Bone marrow (tissue), 2 donors: ENCODE measurements around the gene CDYL2.
A peak's percentile ranks its signal among the peaks of the same experiment; 100 is the strongest.

Experiments used
- DNase-seq, 2 donors: peaks; one replicate each; lab custom pipeline; 2025; lab: John Stamatoyannopoulos, UW

The CDYL2 gene

DNA sequence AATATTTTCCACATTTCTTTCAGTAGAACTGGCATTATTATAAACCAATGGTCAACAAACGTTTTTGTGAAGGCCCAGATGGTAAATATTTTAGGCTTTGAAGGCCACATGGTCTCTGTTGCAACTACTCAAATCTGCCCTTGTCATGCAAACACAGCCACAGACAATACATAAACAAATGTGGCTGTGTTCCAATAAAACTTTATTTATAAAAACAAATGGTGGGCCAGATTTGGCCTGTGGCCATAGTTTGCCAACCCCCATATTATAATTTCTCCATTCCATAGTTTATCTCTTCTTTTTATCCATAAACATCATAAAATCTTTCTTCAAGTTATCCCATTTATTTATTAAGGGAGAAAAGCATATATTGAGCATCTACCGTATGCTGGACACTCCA lies 98.8 kb downstream of the CDYL2 start:
- no peak for DNase-seq

DNA sequence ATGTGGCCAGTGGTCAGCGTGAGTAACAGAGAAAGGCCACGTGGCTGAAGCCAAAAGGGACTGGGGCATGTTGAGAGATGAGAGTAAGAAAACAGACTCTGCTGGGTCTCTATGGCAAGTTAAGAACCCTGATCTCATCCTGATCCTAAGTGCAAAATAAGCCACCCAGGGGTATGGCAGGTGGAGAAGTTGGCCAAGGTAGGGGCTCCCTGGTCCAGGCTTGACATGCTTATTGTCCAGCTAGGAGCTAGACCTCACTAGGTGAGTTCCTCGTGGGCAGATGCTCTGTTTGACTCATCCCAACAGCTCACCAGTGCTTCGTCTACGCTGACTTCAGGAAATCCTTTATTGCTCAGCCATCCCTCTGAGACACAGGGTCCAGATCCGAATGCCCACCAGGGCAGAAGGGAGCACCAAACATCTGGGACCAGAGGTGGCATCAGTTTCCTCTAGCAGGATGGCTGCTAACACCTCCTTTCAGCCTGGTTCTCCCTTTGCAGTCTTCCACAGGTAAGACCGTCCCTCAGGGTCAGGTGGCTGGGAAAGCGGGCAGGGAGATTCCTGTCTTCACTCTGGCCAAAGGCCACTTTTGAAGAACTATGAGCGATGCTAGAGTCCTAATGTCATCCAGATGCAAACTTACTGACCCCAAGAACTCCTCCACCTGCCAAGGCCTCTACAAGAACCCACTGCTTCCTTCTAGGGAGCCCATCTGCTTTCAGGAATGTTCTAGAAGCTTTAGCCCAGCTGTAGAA lies 99.5 kb downstream of the CDYL2 start:
- DNase-seq, result no peak

DNA sequence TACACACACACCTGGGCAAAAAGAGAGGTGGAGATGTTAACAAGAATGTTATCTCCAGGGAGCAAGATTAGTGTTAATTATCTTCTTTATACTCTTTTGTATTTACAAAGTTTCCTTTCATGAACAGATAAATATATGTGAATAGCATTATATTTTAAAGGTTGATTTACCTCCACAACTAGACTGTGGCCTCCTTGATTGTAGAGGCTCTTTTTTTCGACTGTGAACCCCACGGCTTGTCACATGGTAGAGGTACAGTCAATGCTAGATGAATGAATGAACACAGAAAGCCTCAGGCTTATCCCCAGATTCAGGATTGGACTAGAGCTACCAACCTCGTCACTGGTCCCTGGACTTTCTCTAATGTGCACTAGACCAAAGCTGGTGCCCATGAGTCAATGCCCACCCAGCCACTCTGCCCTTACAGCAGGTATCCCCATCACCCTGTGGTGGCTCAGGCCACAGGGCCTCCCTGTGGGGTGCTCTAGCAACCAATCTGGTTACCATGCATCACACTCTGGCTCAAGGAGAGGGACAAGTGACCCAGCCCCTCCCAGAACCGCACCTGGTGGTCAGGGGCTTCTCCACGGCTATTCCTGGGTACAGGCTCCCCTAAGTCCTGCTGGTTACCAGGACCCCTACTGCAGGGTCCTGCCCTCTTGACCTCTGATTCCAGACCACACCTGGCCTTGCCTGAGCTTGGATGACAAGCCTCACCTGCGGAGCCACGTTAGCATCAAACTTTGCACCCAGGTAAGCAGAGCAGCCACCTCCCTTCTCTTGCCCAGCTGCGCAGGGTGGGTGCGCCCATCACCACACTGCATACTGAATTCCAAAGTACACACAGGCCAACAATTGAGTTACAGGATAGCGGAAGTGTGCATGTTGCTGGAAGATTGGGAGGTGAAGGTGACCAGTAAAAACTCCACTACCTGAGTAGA lies 101.0 kb downstream of the CDYL2 start:
- DNase-seq, result no peak

DNA sequence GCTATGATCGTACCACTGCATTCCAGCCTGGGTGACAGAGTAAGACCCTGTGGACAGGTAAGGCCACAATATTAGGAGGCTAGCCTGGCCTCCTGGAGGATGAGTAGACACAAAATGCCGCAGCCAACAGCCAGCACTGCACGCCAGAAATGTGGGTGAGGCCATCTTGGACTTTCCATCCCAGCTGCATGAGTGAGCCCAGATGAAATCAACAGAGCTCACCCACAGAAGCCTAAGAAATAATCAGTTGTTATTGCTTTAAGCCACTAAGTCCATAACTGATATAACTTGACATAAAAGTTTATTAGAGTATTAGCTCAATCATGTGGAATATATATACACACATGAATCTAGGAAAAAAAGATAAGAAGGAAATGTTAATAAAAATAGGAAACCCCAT lies 101.7 kb downstream of the CDYL2 start:
- DNase-seq, result no peak

DNA sequence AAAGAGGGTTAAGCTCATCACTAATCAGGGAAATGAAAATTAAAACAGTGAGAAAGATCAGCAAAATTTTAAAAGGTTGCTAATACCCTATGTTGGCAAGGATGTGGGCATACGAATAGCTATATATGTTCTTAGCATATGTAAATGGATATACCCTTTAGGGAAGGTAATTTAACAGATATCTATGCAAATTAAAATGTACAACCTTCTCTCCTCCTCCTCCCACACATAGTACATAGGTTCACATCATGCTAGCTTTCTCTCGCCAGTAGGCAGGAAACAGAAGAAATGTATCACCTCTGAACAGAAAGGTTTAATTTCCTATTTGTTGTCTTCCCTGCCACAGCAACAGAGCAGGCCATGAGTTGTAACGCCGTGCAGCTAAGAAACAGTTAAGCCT lies 103.8 kb downstream of the CDYL2 start:
- DNase-seq, result no peak

DNA sequence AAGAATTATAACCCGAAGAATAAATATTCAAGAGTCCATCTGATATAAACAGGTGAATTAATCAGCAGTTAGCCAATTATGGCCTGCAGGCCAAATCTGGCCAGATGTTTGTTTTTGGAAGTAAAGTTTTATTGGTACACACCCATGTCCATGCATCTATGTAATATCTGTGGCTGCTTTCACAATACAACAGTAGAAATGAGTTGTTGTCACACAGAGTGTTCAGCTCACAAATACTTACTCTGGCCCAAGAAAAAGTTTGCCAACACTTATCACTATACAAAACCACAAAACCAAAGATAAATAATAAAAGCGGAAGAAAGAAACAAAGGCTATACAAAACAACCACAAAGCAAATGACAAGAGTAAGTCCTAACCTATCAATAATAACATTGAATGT lies 109.4 kb downstream of the CDYL2 start:
- no peak for DNase-seq

DNA sequence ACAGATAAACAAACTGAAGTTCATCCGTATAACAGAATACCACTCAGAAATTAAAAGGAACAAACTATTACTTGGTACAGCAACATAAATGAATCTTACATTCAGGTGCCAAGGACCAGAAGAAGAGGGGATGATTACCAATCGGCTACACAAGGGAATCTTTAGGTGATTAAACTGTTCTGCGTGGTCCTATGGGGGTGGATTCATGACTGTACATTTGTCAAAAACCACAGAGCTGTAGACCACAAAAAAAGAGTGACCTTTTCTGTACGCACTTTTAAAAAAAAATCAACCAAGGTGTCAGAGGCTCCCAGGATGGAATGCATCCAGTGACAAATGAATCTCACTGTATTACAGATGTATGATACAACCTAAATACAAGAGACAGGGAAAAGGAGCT lies 110.8 kb downstream of the CDYL2 start:
- DNase-seq, result no peak

DNA sequence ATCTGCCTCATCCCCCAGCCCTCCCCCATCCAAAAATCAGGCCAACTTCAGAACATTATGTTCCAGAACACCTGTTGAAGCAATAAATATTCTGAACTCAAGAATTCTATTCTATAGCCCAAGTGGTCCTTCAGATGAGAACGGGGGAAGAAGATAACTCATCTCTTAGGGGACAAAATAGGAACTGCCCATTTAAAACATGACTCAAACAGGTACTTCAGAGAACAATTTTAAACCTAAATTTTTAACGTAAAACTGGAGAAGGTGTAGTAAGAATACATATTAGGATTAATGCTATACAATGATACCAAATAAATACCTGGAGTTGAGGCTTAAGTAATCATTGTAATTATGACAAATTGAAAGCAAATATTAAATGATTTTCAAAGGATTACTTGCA lies 112.1 kb downstream of the CDYL2 start:
- no peak for DNase-seq

DNA sequence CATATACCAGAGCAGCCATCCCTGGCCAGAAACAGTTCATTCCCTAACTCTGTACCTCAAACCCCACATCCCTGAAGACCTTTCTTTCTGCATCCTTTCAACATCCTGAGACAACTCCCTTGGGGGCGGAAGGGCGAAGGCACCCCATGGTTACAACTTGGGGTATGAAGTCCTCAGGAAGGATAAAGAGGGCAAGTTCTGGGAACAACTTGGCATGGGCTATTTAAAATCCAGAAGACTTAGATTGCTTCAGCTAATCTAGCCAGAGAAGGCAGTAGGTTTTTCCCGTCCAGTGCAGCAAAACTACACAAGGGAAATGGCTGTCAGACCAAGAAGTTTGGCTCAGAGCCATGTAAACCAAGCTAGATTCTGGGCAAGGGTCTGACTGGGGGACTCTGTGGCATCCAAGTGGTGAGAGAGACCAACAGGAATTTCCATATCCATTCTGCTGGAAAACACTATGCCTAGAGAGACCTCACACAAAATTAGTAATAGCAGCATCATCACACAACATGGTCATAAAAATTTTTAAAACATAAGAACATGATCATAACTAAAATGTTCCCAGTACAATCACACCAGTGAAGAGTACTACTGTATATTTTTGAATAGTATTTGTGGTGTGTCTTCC lies 113.2 kb downstream of the CDYL2 start:
- DNase-seq, result no peak

DNA sequence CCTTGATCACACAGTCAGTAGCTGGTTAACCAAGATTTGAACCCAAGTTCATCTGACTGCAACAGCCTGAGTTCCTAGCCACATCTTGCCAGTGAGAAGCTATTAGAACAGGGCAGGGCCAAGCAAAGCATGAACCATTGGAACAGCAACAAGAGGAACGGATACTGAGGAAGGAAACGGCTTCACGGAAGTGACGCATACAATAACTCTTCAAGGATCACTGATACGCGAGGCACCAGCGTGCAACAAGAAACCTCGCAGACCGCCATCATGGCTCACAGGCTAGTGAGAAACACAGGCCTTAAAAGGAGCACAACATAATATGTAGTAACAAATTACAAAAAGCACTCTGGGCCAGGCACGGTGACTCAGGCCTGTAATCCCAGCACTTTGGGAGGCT lies 114.9 kb downstream of the CDYL2 start:
- no peak for DNase-seq

DNA sequence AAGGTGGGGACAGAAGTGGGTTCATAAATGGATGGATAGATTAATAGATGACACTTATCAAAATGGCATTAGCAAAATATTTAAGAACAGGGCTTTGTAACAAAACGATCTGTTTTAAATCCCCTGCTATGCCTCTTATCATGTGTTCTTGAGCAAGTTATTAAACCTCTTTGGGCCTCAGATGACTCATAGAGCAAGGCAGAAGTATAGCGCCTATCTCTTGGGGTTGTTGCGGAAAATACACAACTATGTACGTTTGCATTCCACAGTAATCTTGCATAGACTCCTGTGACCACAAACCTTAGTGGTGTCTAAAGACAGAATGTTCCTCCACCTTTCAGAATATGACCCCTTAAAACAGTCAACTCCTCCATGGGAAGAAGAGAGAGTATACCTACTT lies 116.8 kb downstream of the CDYL2 start:
- DNase-seq, result no peak

DNA sequence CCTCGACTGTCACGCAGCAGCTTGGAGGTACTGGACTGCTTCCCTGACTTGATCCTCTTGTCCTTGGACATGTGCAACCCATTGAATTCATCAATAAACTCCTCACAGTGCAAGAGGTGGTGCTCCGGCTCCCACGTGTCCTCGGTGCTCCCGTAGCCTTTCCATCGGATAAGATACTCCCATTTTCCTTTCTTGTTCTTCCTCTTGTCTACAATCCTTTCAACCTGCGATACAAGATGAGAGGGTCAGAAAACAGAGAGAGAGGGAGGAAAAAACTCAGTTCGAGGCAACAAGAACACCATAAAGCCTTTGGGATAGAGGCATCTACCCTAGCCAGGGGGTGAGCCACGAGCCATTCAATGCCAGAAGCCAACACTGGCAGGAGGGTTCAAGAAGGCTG lies 119.5 kb downstream of the CDYL2 start:
- DNase-seq, result no peak

DNA sequence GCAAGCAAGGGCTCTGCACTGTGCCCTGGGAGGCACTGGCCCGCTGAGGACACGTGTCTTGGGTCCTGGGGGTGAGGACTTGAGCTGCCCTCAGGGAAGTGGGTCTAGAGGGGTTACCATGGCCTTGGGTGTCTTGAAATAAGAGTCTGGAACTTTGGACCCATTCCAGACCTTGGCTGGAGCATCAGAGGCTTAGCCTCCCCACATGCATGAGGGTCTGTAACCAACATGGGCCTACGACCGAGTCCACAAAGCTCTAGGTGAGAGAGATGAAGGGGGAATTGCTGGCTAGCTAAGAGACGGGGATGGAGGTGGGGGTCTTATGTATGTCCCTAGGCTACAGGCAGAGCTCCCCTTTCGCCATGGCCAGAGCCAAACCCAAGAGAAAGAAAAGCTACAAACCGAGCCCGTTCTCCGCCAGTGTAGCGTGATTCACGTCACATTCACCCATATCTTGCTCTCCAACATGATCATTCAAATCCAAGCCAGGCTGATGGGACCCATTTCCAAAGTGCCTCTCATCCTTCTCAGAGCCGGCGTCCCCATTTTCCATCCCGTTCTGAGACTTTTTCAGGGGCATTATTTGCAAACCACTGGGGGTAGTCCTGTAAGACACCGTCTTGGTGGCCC lies 120.1 kb downstream of the CDYL2 start:
- DNase-seq, result no peak

DNA sequence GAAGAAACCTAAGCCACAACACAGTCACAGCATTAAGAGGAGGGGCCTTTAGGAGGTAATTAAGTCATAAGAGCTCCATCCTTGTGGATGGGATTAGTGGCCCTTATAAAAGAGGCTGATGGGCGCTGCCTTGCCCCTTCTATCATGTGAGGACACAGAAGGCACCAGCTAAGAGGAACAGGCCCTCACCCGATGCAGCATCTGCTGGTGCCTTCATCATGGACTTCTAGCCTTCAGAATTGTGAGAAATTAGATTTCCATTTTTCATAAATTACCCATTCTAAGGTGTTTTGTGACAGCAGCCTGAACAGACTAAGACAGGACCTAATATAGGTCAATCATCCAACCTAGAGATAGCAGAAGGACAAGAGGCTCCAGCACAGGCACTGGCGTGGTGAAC lies 120.8 kb downstream of the CDYL2 start:
- DNase-seq, result no peak

DNA sequence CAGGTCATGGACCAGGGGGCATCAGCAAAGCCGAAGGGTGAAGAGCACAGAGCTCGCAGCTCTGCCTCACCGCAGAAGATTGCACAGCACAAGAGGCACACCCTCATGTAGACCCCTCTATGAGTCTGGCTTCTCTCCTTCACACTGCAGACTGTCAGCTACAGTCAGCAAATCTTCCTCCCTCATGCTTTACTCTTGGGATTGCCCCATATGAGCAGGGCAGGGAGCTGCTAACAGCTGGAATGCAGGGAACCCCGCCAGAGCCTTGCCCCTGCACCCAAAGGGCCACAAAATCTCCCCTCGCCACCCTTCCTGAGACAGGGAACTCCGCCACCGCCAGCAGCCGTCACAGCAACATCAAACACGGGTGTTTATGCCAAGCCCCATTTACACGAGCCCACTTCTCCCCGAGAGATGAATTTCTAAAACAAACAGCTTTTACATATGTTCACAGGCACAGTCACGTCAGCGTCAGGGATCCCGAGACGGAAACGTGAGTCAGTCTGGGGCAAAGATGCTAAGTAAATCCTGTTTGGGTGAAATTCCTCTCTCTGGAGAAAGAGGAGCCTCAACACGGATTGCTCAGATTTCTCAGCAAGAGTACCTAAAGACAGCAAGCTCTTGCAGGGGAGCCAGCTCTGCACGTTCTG lies 121.9 kb downstream of the CDYL2 start:
- DNase-seq, result no peak

DNA sequence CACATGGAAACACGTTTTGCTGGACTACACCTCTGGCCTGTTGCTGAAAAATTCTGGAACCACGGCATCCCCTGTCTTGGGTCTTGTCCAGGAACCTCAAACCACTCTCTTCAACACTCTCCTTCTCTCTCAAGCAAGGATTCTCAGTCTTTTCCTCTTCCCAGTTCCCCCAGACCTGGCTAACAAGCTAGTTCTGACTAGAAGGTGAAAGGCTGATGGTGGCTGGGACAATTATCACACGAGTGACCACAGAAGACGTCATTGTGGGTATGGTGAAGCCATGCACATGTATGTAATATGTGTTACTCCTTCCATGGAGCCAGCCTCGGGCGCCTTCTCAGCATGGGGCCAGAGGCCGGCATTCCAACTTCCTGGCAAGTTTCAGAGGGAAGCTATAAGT lies 123.0 kb downstream of the CDYL2 start:
- no peak for DNase-seq

DNA sequence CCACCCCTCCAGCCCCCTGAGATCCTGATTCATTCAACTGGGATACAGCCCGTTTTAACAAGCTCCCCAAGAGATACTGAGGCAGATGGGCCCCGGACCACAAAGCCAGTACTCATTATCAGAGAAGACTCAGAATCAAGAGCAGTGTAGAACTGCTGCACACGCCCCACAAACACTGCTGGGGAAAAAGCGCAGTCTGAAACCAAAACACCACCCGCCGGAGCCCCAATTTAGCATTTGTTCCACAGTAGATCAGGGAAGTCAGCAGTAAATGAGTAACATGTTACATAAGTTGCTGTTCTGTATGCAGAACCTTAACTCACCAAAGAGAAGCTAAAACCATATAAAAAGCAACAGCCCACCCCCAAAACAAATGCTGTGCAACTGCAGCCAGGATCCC lies 123.6 kb downstream of the CDYL2 start:
- no peak for DNase-seq

DNA sequence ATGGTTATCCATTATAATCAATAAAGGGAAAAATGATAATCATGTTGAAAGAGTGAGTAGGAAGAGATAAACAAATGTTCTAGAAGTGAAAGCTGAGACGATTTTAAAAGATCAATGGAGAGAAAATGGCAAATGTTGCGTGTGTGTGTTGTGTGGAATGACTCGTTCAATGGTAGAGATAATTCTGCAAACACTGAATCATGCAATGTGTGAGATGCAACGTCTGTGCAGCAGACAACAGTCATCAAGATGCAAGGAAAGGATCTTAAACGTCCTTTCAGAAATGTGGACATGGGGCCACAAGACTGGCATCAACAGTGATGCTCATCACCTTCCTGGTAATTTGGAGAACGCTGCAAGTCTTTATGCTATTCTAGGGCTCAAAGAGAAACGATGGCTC lies 124.4 kb downstream of the CDYL2 start:
- DNase-seq, result no peak

DNA sequence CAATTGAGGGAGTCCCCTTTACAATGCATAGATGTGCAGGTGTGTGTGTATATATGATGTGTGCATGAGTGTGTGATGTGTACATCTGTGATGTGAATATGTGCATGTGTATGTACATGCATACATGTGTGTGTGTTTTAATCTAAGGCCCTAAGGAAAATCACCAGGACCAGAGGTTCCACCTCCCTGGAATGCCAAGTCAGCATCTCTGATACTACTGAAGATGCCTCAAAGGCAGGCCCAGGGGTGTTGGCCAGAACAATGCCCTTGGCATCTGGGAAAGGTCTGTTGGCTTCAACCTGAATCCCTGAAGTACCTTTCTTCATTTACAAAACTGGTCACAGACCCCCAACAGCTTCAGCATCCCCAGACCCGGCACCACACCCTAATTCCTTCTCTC lies 129.5 kb downstream of the CDYL2 start:
- no peak for DNase-seq

DNA sequence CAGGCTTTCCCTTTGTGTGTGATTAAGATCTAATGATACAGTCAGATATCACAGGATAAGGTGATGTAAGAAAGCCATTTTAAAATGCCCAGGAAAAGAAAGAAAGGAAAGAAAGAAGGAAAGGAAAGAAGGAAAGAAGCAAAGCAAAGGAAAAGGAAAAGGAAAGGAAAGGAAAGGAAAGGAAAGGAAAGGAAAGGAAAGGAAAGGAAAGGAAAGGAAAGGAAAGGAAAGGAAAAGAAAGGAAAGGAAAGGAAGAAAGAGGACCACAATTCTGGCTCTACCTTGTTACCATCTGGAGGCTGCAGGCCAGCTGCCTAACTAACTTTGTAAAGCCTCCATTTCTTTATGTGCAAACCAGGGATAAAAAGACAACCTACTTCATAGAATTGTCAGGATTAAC lies 132.0 kb downstream of the CDYL2 start:
- DNase-seq, result no peak

DNA sequence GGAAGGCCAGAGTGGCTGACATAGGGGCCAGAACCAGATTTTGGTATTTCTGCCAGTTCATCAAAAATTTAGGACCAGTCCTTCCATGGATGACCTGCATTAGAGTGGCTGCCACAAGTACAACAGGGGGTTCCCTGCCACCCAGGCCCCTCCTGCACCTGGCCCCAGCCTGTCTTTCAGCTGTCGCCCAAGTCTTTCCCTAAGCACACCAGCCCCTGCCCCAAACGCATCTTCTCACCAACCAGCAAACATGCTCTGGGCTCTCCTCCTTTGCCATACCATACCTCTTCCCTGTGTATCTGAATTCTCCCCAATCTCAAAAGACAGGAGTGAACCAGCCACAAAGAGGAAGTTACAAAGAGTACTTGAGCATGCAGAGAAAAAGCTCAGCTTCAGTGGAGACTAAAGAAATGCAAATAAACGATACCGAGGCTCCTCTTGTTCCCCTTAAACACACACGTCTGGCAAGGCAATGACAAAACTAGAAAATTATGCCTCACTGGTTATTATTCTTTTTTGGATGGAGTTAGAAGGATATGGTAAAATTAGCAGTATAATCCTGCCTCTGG lies 133.0 kb downstream of the CDYL2 start:
- DNase-seq, result peak in 1 of 2 donors; percentile 49
